Hematopoietic multipotent progenitor cell treated with erythropoietin and hydrocortisone succinate and interleukin-3 and kit ligand, for 4 days (in vitro differentiated cells): ENCODE measurements around the gene ZFAND2B.

ENCODE experiments used
- DNase-seq: peaks from one replicate; pipeline ENCODE4 v3.0.0-alpha.2; 2015

Gene ZFAND2B

GRCh38 chr2:219225350-219225749, 18.8 kb downstream of the ZFAND2B start:
- peak; percentile 65 for DNase-seq

GRCh38 chr2:219228041-219228910, 21.7 kb downstream of the ZFAND2B start:
- DNase-seq: no peak

- DNase-seq: no peak
Measured at GRCh38 chr2:219228911-219229304, 22.3 kb downstream of the ZFAND2B start.

- peak; percentile 100 for DNase-seq
Measured at GRCh38 chr2:219229305-219230058, 22.9 kb downstream of the ZFAND2B start, which contains the start of the genes ANKZF1 and ATG9A. Gene ANKZF1 (plus strand): TSS chr2:219229806. CDS start chr2:219230258, 452 bp downstream. Gene ATG9A (minus strand): TSS chr2:219229636. CDS start chr2:219228024, 1,612 bp downstream.

- DNase-seq: peak; percentile 68
Measured at GRCh38 chr2:219230059-219230540, 23.5 kb downstream of the ZFAND2B start.

GRCh38 chr2:219234331-219234730, 27.7 kb downstream of the ZFAND2B start:
- DNase-seq: no peak

GRCh38 chr2:219243291-219243761, 36.7 kb downstream of the ZFAND2B start:
- DNase-seq: peak; percentile 63

- no peak for DNase-seq
Measured at GRCh38 chr2:219244789-219245147, 38.2 kb downstream of the ZFAND2B start.

- DNase-seq: peak; percentile 95
Measured at GRCh38 chr2:219245148-219245898, 38.7 kb downstream of the ZFAND2B start, which contains the start of the genes GLB1L and STK16. Gene GLB1L (minus strand): TSS chr2:219245444. CDS start chr2:219243573, 1,871 bp downstream. Gene STK16 (plus strand): TSS chr2:219245479. CDS start chr2:219246000, 521 bp downstream.

GRCh38 chr2:219245899-219246230, 39.3 kb downstream of the ZFAND2B start:
- DNase-seq: no peak

GRCh38 chr2:219246559-219246958, 40.0 kb downstream of the ZFAND2B start:
- DNase-seq: no peak

- DNase-seq: peak; percentile 79
Measured at GRCh38 chr2:219247678-219248642, 41.4 kb downstream of the ZFAND2B start.

- DNase-seq: no peak
Measured at GRCh38 chr2:219248845-219249202, 42.2 kb downstream of the ZFAND2B start.

- DNase-seq: peak; percentile 74
Measured at GRCh38 chr2:219249203-219249980, 42.8 kb downstream of the ZFAND2B start.

- DNase-seq: peak; percentile 44
Measured at GRCh38 chr2:219250049-219250781, 43.6 kb downstream of the ZFAND2B start.

GRCh38 chr2:219251656-219252055, 45.1 kb downstream of the ZFAND2B start:
- DNase-seq: peak; percentile 50

GRCh38 chr2:219252084-219252483, 45.5 kb downstream of the ZFAND2B start:
- no peak for DNase-seq

GRCh38 chr2:219252570-219252899, 46.0 kb downstream of the ZFAND2B start:
- DNase-seq: no peak

GRCh38 chr2:219252900-219253752, 46.5 kb downstream of the ZFAND2B start, which contains the start of gene TUBA4B:
Gene TUBA4B (plus strand): TSS chr2:219253243. CDS start chr2:219253408, 165 bp downstream.
- DNase-seq: peak; percentile 52
